Measurements from ENCODE around the gene NCR2.

Gene NCR2

GRCh38 chr6:41344876-41345275, 9.5 kb downstream of the NCR2 start:
- no peak for ATAC-seq

GRCh38 chr6:41345901-41346300, 10.5 kb downstream of the NCR2 start:
- ATAC-seq, result no peak
- TF ChIP-seq ZFP3 (CRISPR knock-in tag; IDR thresholded peaks at IDR 0.05), result no peak
- TF ChIP-seq ZC3H10 (CRISPR knock-in tag; IDR thresholded peaks at IDR 0.05), result no peak
- TF ChIP-seq TSHZ2 (CRISPR knock-in tag; IDR thresholded peaks at IDR 0.05), result no peak
- no peak for TF ChIP-seq PATZ1 (CRISPR knock-in tag; IDR thresholded peaks at IDR 0.05; ENCODE audit: borderline replicate concordance)
- no peak for TF ChIP-seq PPARA (CRISPR knock-in tag; IDR thresholded peaks at IDR 0.05; ENCODE audit: borderline replicate concordance)
- TF ChIP-seq OSR1 (CRISPR knock-in tag; IDR thresholded peaks at IDR 0.05), result no peak
- no peak for TF ChIP-seq CSRNP3 (CRISPR knock-in tag; IDR thresholded peaks at IDR 0.05)
- TF ChIP-seq CREB5 (CRISPR knock-in tag; IDR thresholded peaks at IDR 0.05; ENCODE audit: low read depth), result no peak
- no peak for TF ChIP-seq SNAI2 (CRISPR knock-in tag; IDR thresholded peaks at IDR 0.05)
- no peak for TF ChIP-seq CSDC2 (CRISPR knock-in tag; IDR thresholded peaks at IDR 0.05)
- no peak for TF ChIP-seq ZNF8 (CRISPR knock-in tag; IDR thresholded peaks at IDR 0.05)
- TF ChIP-seq GLIS3 (CRISPR knock-in tag; IDR thresholded peaks at IDR 0.05), result no peak
- no peak for TF ChIP-seq TCF4 (CRISPR knock-in tag; IDR thresholded peaks at IDR 0.05; ENCODE audit: borderline replicate concordance)
- no peak for TF ChIP-seq ZNF565 (CRISPR knock-in tag; conservative IDR thresholded peaks at IDR 0.05; ENCODE audit: low read depth)
- TF ChIP-seq BACH2 (CRISPR knock-in tag; IDR thresholded peaks at IDR 0.05; ENCODE audit: borderline replicate concordance), result no peak
- no peak for TF ChIP-seq ZNF70 (CRISPR knock-in tag; IDR thresholded peaks at IDR 0.05)
- TF ChIP-seq RARB (CRISPR knock-in tag; IDR thresholded peaks at IDR 0.05), result no peak

More at GRCh38 chr6:41344876-41345275, 9.5 kb downstream of the NCR2 start:
- TF ChIP-seq ZC3H10 (CRISPR knock-in tag; IDR thresholded peaks at IDR 0.05) (no peak), ZFP30 (CRISPR knock-in tag; IDR thresholded peaks at IDR 0.05) (no peak), TCF4 (CRISPR knock-in tag; IDR thresholded peaks at IDR 0.05; ENCODE audit: borderline replicate concordance) (no peak), OSR1 (CRISPR knock-in tag; IDR thresholded peaks at IDR 0.05) (no peak), ZNF8 (CRISPR knock-in tag; IDR thresholded peaks at IDR 0.05) (no peak), ESRRG (CRISPR knock-in tag; IDR thresholded peaks at IDR 0.05) (no peak), TOX (CRISPR knock-in tag; IDR thresholded peaks at IDR 0.05; ENCODE audit: borderline replicate concordance) (no peak)

GRCh38 chr6:41346441-41346840, 11.0 kb downstream of the NCR2 start:
- TF ChIP-seq RARB (CRISPR knock-in tag; IDR thresholded peaks at IDR 0.05) (no peak), ISL1 (CRISPR knock-in tag; IDR thresholded peaks at IDR 0.05) (no peak), POU6F1 (CRISPR knock-in tag; IDR thresholded peaks at IDR 0.05; ENCODE audit: borderline replicate concordance, low read depth) (no peak), ZC3H10 (CRISPR knock-in tag; IDR thresholded peaks at IDR 0.05) (no peak), TSHZ2 (CRISPR knock-in tag; IDR thresholded peaks at IDR 0.05) (no peak), SNAI2 (CRISPR knock-in tag; IDR thresholded peaks at IDR 0.05) (no peak), BACH2 (CRISPR knock-in tag; IDR thresholded peaks at IDR 0.05; ENCODE audit: borderline replicate concordance) (no peak), ESRRG (CRISPR knock-in tag; IDR thresholded peaks at IDR 0.05) (no peak), PPARA (CRISPR knock-in tag; IDR thresholded peaks at IDR 0.05; ENCODE audit: borderline replicate concordance) (no peak), ZNF70 (CRISPR knock-in tag; IDR thresholded peaks at IDR 0.05) (no peak), TCF4 (CRISPR knock-in tag; IDR thresholded peaks at IDR 0.05; ENCODE audit: borderline replicate concordance) (no peak), TOX (CRISPR knock-in tag; IDR thresholded peaks at IDR 0.05; ENCODE audit: borderline replicate concordance) (no peak), CREB5 (CRISPR knock-in tag; IDR thresholded peaks at IDR 0.05; ENCODE audit: low read depth) (no peak), ZFP30 (CRISPR knock-in tag; IDR thresholded peaks at IDR 0.05) (no peak), CSRNP3 (CRISPR knock-in tag; IDR thresholded peaks at IDR 0.05) (no peak)
- no peak for ATAC-seq
